CD4-positive, alpha-beta T cell treated with Interleukin-4 for 1 hour (primary cell): ENCODE measurements around the gene SERINC2.
"Not testable (repeated sequence)": the region's sequence is repeated elsewhere in the genome, so short reads cannot be mapped to it uniquely, and the experiment has no call there.

Experiments used
- DNase-seq, 2 donors: peaks; one replicate each; pipeline ENCODE4 v3.0.0-alpha.2; 2020 to 2022

SERINC2 gene

GRCh38 chr1:31435471-31436409 lies 22.7 kb downstream of the SERINC2 start:
- DNase-seq = no peak

- DNase-seq = no peak
Measured at GRCh38 chr1:31436596-31437432, 23.8 kb downstream of the SERINC2 start.

- no peak for DNase-seq
Measured at GRCh38 chr1:31437433-31438037, 24.5 kb downstream of the SERINC2 start.

- DNase-seq = no peak
Measured at GRCh38 chr1:31439276-31439675, 26.3 kb downstream of the SERINC2 start.

- no peak for DNase-seq
Measured at GRCh38 chr1:31441073-31441472, 28.1 kb downstream of the SERINC2 start.

- no peak for DNase-seq
Measured at GRCh38 chr1:31441558-31441957, 28.5 kb downstream of the SERINC2 start.

- DNase-seq = no peak
Measured at GRCh38 chr1:31441970-31442647, 29.1 kb downstream of the SERINC2 start.

GRCh38 chr1:31442648-31442994 lies 29.6 kb downstream of the SERINC2 start:
- no peak for DNase-seq

- DNase-seq = no peak
Measured at GRCh38 chr1:31443673-31444072, 30.7 kb downstream of the SERINC2 start.

- no peak for DNase-seq
Measured at GRCh38 chr1:31444725-31445448, 31.9 kb downstream of the SERINC2 start.

GRCh38 chr1:31445951-31446350 lies 32.9 kb downstream of the SERINC2 start:
- no peak for DNase-seq

GRCh38 chr1:31447210-31447609 lies 34.2 kb downstream of the SERINC2 start:
- DNase-seq = no peak

- DNase-seq = no peak
Measured at GRCh38 chr1:31453384-31454079, 40.5 kb downstream of the SERINC2 start.

- no peak for DNase-seq
Measured at GRCh38 chr1:31458287-31458896, 45.4 kb downstream of the SERINC2 start.

GRCh38 chr1:31460027-31460426 lies 47.0 kb downstream of the SERINC2 start:
- no peak for DNase-seq

GRCh38 chr1:31467005-31467674 lies 54.1 kb downstream of the SERINC2 start:
- DNase-seq = no peak

GRCh38 chr1:31470794-31471315 lies 57.8 kb downstream of the SERINC2 start:
- no peak for DNase-seq

GRCh38 chr1:31471452-31472313 lies 58.7 kb downstream of the SERINC2 start:
- DNase-seq = not testable (repeated sequence)

GRCh38 chr1:31472314-31472651 lies 59.3 kb downstream of the SERINC2 start:
- DNase-seq = peak in 1 of 2 donors; percentile 12
